ENCODE measurements around the gene FAAH2. TPM values are rescaled to one million over a fixed set of nuclear protein-coding genes. Genes with fewer than 3 reads are reported as not detected.
A peak's percentile ranks its signal among the peaks of the same experiment; 100 is the strongest.

FAAH2 gene
- total and polyA plus RNA-seq, 4 donors = 7.3 to 16.0 (median 8.1) TPM

GRCh38 chrX:57445076-57445475 is 158.6 kb downstream of the FAAH2 start:
- DNase-seq = no peak
- H3K4me1 ChIP-seq (ENCODE audit: control insufficient read depth in 5 of 5, insufficient read depth in 5 of 5, low read length in 5 of 5) = no peaks in the 10 kb centered on the region
- no peak for ATAC-seq (ENCODE audit: insufficient read depth, low FRiP score)
- H3K27me3 ChIP-seq (ENCODE audit: control insufficient read depth in 3 of 3, insufficient read depth in 3 of 3, low read length in 2 of 3) = no peaks in the 10 kb centered on the region
- no peak overlapping the region for H3K9ac ChIP-seq (ENCODE audit: insufficient read depth in 1 of 2, low read length in 2 of 2)
- H3K27ac ChIP-seq (ENCODE audit: low read depth in 1 of 2, low read length in 1 of 2) = no peak overlapping the region
- H3K36me3 ChIP-seq (ENCODE audit: control insufficient read depth in 4 of 4, insufficient read depth in 4 of 4, low read length in 4 of 4) = no peaks in the 10 kb centered on the region
- 65 to 73% methylated on average over 5 of the region's 5 CpGs for WGBS, 2 donors
- no peak for TF ChIP-seq CTCF (IDR thresholded peaks at IDR 0.05; ENCODE audit: control extremely low read depth, extremely low read depth)
- H3K4me3 ChIP-seq = no peak overlapping the region
- H3K9me3 ChIP-seq (ENCODE audit: control insufficient read depth in 4 of 4, insufficient read depth in 3 of 4, low read length in 3 of 4) = peaks cover 0 to 10% (median 0%) of the 10 kb centered on the region in 4 donors

- DNase-seq = no peak
- H3K27me3 ChIP-seq (ENCODE audit: control insufficient read depth in 3 of 3, insufficient read depth in 3 of 3, low read length in 2 of 3) = no peaks in the 10 kb centered on the region
- H3K4me3 ChIP-seq = no peak overlapping the region
- peaks cover 0 to 10% (median 0%) of the 10 kb centered on the region in 4 donors for H3K9me3 ChIP-seq (ENCODE audit: control insufficient read depth in 4 of 4, insufficient read depth in 3 of 4, low read length in 3 of 4)
- H3K9ac ChIP-seq (ENCODE audit: insufficient read depth in 1 of 2, low read length in 2 of 2) = no peak overlapping the region
- WGBS, 2 donors = 77 to 91% methylated on average over 1 of the region's 1 CpG
- no peaks in the 10 kb centered on the region for H3K4me1 ChIP-seq (ENCODE audit: control insufficient read depth in 5 of 5, insufficient read depth in 5 of 5, low read length in 5 of 5)
- TF ChIP-seq CTCF (IDR thresholded peaks at IDR 0.05; ENCODE audit: control extremely low read depth, extremely low read depth) = no peak
- H3K36me3 ChIP-seq (ENCODE audit: control insufficient read depth in 4 of 4, insufficient read depth in 4 of 4, low read length in 4 of 4) = no peaks in the 10 kb centered on the region
- H3K27ac ChIP-seq (ENCODE audit: low read depth in 1 of 2, low read length in 1 of 2) = no peak overlapping the region
- ATAC-seq (ENCODE audit: insufficient read depth, low FRiP score) = no peak
Measured at GRCh38 chrX:57445832-57446231, 159.3 kb downstream of the FAAH2 start.

- ATAC-seq (ENCODE audit: insufficient read depth, low FRiP score) (no peak), DNase-seq (no peak)
- Histone ChIP-seq H3K27me3 (ENCODE audit: control insufficient read depth in 3 of 3, insufficient read depth in 3 of 3, low read length in 2 of 3) (no peaks in the 10 kb centered on the region), H3K4me3 (no peak overlapping the region), H3K4me1 (ENCODE audit: control insufficient read depth in 5 of 5, insufficient read depth in 5 of 5, low read length in 5 of 5) (no peaks in the 10 kb centered on the region), H3K36me3 (ENCODE audit: control insufficient read depth in 4 of 4, insufficient read depth in 4 of 4, low read length in 4 of 4) (no peaks in the 10 kb centered on the region), H3K9me3 (ENCODE audit: control insufficient read depth in 4 of 4, insufficient read depth in 3 of 4, low read length in 3 of 4) (peaks cover 0 to 10% (median 0%) of the 10 kb centered on the region in 4 donors), H3K9ac (ENCODE audit: insufficient read depth in 1 of 2, low read length in 2 of 2) (no peak overlapping the region), H3K27ac (ENCODE audit: low read depth in 1 of 2, low read length in 1 of 2) (no peak overlapping the region)
- WGBS, 2 donors = 55 to 76% methylated on average over 2 of the region's 2 CpGs
- no peak for TF ChIP-seq CTCF (IDR thresholded peaks at IDR 0.05; ENCODE audit: control extremely low read depth, extremely low read depth)
Measured at GRCh38 chrX:57447856-57448255, 161.3 kb downstream of the FAAH2 start.

GRCh38 chrX:57451426-57452020 is 165.0 kb downstream of the FAAH2 start:
- H3K4me1 ChIP-seq (ENCODE audit: control insufficient read depth in 5 of 5, insufficient read depth in 5 of 5, low read length in 5 of 5) = no peaks in the 10 kb centered on the region
- TF ChIP-seq CTCF (IDR thresholded peaks at IDR 0.05; ENCODE audit: control extremely low read depth, extremely low read depth) = no peak
- H3K27me3 ChIP-seq (ENCODE audit: control insufficient read depth in 3 of 3, insufficient read depth in 3 of 3, low read length in 2 of 3) = no peaks in the 10 kb centered on the region
- WGBS, 2 donors = 47 to 49% methylated on average over 3 of the region's 3 CpGs
- no peak overlapping the region for H3K9ac ChIP-seq (ENCODE audit: insufficient read depth in 1 of 2, low read length in 2 of 2)
- H3K4me3 ChIP-seq = no peak overlapping the region
- peaks cover 0 to 9% (median 0%) of the 10 kb centered on the region in 4 donors for H3K9me3 ChIP-seq (ENCODE audit: control insufficient read depth in 4 of 4, insufficient read depth in 3 of 4, low read length in 3 of 4)
- ATAC-seq (ENCODE audit: insufficient read depth, low FRiP score) (no peak), DNase-seq (peak in 2 of 3 donors; percentile 0 to 2)
- no peaks in the 10 kb centered on the region for H3K36me3 ChIP-seq (ENCODE audit: control insufficient read depth in 4 of 4, insufficient read depth in 4 of 4, low read length in 4 of 4)
- H3K27ac ChIP-seq (ENCODE audit: low read depth in 1 of 2, low read length in 1 of 2) = no peak overlapping the region
